GM19395 (cell line): ENCODE results near the gene TWSG1.
"Not testable (repeated sequence)": the region's sequence is repeated elsewhere in the genome, so short reads cannot be mapped to it uniquely, and the experiment has no call there.

Source experiments
- ATAC-seq: cut with Tn5 transposase; IDR thresholded peaks from one replicate; pipeline ENCODE4 v1.9.1; 2021; ENCODE audit warnings: mild to moderate bottlenecking, moderate library complexity; ENCODE audit not compliant: unreplicated experiment

The TWSG1 gene

DNA sequence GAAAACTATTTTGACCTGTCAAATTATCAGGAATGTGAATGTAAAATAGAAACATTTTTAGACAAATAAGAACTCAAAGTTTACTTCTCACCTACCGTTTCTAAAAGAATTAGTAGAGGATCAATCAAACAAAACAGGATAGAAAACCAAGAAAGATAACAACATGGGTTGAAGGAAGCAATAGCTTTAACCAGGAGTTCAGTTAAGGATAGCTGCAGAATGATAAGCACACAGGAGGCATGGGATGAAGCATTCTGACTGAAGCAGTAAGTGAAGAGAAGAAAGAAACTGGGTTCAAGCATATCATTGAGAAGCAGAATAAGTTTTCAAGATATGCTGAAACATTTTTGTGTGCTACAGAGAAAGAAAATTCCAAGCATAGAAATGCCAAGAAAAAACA is 52.3 kb downstream of the TWSG1 start:
- no peak for ATAC-seq

DNA sequence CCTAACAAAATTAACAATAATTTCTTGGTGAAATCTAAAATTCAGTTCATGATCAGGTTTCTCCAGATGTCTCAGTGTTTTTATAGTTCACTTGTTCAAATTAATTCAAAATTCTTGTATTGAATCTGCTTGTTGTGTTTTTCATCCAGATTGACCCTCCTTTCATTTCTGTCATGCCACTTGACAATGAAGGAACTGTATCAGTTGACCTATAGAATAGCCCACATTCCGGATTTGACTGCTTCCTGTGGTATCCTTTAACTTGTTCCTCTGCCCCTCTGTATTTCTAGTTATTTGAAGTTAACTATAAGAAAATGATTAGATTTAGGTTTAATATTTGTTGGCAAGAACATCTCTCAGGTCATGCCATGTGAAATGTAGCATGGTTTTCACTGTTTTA is 53.3 kb downstream of the TWSG1 start:
- ATAC-seq: no peak

DNA sequence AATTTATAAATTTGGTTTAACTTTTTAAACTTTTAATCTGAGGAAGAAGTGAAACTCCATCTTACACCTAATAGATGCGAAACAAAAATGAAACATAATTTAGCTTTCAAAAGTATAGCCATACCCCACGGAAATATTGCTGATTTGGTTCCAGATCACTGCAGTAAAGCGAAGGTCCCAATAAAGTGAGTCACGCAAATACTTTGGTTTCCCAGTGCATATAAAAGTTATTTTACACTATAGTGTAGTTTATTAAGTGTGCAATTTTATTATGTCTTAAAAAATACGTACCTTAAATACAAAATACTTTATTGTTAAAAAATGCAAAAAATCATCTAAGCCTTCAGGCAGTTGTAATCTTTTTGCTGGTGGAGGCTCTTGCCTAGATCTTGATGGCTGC is 55.1 kb downstream of the TWSG1 start:
- ATAC-seq: no peak

DNA sequence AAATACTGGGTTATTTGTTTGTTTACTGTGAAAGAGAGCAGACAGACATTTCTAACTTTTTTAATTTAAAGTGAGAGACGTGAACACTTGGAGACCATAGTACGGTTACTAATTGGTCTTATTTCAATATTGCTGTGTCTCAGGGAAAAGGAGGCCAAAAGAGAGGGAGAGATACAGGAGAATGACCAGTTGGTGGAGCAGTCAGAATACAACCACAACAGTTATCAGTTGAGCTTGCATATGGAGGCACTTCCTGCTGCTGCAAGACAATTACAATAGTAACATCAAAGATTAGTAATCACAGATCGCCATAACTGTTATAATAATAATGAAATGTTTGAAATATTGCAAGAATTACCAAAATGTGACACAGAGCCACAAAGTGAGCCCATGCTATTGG is 58.2 kb downstream of the TWSG1 start:
- no peak for ATAC-seq

DNA sequence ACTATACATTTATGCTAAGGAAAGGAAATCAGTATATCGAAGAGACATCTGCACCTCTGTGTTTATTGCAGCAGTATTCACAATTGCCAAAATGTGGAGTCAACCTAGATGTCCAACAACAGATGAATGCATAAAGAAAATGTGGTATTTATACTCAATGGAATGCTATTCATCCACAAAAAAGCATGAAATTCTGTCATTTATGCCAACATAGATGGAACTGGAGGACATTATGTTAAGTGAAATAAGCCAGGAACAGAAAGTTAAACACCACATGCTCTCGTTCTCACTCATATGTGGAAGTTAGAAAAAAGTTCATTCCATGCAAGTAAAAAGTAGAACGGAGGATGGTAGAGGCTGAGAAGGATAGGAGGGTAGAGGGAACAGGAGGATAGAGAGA is 59.5 kb downstream of the TWSG1 start:
- no peak for ATAC-seq

DNA sequence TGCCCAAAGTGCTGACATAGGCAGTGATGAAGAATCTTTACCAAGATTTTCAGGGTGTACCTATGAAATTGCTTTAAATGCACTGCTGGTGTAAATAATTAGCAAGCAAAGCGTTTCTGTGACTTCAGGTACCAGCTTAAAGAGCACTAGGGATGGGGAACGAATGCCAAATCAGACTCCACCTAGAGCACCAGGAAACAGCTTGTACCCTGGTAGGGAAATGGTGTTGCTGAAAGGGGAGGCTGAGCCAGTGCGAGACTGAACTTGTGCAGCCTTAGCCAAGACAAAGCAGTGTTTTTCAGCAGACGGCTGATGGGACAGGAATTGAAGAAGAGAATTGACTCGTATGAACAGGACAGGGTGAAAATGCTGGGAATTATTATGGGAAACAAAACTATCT is 65.6 kb downstream of the TWSG1 start:
- ATAC-seq: no peak

DNA sequence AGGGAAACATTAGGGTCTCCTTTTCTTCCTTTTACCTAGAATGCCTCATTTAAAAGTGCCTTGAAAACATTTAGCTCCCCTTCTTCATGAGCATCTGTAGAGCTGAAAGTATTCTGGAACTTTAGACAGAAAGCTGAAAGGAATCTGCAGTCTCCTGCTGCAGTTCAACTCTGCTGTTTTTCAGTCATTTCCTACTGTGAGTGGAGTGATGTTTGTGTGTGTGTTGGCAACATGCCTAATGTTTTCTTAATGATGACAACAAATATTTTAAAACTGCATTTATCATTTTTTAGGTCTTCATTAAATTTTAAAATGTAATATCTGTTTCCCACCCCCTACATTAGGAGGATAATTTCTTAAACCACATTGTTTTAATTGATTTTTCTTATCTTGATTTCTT is 66.6 kb downstream of the TWSG1 start:
- no peak for ATAC-seq

DNA sequence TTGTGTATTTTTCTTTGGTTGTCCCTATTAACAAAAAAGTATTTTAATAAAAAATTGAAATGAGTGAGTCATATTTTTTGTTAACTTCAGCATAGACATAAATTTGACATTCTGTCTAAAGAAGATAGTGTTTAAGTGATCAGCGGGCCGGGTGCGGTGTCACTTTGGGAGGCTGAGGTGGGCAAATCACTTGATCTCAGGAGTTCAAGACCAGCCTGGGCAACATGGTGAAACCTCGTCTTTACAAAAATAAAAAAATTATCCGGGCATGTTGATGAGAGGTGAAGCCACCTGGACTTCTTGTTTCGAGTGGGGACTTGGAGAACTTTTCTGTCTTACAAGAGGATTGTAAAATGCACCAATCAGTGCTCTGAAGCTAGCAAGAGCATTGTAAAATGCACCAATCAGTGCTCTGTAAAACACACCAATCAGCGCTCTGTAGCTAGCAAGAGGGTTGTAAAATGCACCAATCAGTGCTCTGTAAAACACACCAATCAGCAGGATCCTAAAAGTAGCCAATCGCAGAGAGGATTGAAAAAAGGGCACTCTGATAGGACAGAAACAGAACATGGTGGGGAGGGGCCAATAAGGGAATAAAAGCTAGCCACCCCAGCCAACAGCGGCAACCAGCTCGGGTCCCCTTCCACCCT is 67.9 kb downstream of the TWSG1 start:
- not testable (repeated sequence) for ATAC-seq

DNA sequence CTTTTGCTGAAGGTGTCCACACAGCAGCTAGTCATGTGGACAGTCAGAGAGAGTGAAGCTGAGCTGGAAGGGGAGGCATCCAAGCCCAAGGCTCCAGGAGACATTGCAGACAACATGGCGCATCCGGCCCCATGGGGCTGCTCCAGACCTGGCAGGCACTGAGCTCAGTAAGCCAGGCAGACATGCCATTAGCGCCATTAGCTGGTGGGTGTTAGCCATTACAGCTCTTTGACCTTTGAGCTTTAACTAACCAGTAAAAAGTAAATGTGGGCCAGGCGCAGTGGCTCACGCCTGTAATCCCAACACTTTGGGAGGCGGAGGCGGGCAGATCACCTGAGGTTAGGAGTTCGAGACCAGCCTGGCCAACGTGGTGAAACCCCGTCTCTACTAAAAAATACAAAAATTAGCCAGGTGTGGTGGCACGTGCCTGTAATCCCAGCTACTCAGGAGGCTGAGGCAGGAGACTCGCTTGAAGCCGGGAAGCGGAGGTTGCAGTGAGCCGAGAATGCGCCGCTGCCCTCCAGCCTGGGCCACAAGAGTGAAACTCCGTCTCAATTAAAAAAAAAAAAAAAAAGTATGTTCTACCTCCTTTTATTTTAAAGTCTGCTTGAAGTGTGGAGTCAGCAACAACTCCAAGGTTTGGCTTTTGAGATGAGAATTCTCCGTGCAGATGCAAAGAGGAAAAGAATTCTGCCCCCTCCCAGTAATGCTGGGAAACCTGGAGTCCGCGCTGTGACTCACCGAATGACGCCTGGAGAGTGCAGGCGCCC is 69.4 kb downstream of the TWSG1 start:
- no peak for ATAC-seq

DNA sequence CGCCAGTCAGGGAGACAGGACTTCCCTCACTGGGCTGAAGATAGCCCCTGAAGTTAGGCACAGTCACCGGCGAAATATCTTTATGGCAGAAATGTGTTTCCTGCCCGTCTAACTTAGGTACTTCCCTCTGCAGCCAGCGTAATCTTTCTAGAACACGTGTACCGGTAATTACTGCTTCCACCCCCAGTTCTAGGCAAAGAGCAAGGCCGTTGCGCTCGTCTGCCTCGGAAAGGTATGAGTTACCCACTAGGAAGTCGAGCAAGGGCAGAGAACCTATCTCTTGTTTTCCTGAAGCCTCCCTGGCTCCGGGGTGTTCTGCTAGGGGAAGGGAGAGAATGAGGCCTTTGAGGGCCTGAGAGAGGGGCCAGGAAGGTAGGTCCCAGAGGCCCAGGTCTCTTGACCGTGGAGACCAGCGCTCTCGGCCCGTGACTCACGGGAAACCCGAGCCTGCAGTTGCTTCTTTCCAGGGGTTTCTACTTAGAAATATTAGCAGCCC is 70.0 kb downstream of the TWSG1 start:
- peak; percentile 77 for ATAC-seq

DNA sequence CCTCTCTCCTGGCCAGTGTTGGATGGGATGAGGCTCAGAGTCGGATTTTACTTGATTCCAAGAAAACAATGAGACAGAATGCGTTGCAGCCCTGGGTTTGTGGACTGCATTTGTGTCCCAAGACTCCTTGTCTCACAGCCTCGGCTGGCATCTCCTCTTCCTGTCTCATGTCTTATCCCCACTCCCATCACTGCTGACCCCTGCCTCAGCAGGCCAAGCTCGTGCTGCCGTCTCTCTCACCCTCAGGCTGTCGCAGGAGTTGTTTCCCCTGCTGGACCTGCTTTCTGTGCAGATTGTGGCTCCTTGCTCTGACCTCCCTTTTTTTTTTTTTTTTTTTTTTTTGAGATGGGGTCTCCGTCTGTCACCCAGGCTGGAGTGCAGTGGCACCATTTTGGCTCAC is 70.6 kb downstream of the TWSG1 start:
- ATAC-seq: no peak

DNA sequence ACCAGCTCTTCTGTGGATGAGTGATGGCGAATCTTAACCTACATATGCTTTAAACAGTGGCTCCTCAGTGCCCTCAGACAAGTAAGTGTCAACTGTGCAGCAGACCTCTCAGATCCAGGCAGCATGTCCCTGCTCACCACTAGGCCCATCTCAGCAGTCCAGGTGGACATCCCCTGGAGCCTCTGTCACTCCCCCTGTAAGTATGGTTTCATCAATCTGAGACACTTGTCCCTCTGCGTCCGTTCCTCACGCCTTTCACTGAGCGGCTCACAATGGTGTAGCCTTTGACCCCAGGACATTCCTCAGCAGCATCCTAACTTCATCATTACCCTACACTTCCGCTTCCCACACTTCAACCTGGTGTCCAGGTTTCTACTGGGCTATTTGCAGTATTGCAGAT is 71.4 kb downstream of the TWSG1 start:
- ATAC-seq: no peak

DNA sequence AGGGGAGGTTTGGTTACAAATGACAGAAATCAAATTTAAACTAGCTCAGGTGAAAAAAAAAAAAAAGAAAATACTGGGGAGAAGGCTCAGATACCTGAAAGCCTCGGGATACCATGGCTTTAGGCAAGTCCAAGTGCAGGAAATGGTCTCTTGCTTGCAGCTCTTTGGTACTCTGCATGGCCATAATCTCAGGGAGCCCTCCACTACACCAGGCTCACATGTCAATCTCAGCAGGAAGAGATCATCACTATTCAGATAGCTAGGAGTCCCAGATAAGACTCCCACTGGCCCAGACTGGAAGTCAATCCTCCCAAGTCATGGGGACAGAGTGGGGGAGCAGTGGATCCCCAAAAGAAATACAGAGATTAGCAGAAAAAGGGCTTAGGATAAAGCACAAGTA is 75.9 kb downstream of the TWSG1 start:
- no peak for ATAC-seq

DNA sequence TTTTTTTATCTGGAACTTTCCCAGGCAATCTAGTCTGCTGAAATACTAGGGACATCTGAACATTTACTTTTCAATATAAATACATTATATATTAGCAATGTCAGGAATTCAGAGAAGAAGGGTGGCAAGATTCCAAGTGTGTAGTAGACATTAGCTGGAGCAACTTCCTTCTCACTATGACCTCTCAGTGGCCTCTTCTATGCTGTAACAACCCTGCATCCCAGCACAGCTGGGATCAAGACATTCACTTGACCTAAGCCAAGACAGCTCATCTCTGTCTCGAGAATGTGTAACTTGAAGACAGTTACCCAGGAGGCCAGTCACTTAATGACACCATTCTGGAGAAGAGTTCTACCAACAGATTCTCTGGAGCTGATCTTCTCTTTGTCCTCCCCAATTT is 79.0 kb downstream of the TWSG1 start:
- no peak for ATAC-seq

DNA sequence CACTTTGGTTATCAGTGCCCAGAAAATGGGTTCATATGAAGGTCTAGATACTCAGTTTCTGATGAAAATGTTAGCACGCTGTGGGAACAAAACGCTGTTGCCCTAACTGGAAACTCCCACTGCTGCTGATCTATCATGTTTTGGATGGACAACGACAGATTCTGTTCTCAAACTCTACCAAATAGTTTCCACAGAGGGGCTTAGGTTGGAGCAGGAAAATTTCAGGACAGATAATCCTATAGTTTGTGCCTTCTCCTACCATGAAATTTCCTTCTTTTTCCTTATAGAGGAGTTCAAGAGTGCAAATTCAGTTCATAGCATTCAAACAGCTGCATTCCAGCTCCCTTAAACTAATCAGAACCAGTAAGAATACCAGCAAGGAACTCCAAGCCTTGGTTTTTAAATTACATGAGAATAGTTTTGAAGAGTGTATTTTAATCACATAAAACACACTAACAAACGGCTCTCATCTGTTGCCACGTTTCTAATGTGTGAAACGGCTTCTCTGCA is 82.0 kb downstream of the TWSG1 start:
- no peak for ATAC-seq

DNA sequence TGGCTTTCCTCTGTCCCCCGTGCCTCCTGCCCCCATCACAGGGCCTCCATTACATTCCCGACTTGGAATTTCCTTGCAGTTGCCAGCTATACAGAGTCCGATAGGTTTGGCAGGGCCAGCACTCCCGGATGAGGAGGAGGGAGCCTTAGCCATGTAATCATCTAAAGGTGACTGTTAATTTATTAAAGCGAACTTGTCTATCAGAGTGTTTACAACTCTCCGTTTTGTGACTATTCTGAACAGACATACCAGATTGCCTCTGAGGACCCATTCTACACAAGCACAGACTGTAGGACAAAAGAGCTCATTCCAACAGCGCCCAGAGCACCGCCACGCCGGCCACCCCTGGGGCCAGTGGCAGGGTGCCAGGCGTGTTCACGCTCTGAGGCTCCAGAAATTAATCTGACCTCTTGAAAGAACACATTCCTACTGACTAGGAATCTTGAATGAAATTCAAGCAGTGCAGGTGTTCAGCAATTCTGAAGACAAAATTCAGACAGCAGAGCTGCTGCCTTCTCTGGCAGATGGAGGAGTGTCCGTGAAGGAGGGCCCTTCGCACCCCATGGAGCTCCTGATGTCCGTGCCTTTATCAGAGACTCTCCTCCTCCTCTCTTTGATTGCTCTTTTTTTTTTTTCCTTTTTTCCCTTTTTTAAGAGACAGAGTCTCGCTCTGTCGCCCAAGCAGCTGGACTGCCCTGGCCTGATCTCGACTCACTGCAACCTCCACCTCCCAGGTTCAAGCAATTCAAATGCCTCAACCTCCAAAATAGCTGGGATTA is 82.7 kb downstream of the TWSG1 start:
- ATAC-seq: no peak

DNA sequence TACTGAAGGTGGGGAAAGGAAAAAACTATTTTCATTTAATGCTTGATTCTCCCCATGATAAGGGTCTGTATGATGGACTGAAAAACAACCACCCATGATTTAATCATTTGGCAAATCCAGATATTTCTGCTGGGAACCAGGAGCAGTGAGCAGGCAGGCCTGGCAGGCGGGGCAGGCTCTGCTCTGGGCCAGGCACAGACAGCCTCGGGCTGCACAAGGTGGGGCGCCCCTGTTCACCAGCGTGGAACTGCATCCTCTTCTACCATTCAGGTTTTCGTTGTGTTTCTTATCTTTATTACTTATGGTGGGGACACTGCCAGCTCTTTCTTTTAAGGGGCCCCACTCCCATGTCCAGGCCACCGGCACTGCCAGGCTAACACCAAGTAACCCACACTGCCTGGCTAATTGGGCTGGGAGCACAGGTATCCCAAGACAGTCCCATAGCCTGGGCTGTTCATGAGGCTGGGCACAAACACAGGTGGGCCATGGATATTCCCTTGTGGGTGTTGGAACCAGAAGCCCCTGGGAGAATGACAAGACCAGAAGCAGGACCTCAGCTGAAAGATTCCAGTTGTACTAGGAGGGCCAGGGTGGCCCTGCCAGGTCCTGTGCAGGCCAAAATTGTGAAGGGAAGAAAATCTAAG is 83.6 kb downstream of the TWSG1 start:
- no peak for ATAC-seq

DNA sequence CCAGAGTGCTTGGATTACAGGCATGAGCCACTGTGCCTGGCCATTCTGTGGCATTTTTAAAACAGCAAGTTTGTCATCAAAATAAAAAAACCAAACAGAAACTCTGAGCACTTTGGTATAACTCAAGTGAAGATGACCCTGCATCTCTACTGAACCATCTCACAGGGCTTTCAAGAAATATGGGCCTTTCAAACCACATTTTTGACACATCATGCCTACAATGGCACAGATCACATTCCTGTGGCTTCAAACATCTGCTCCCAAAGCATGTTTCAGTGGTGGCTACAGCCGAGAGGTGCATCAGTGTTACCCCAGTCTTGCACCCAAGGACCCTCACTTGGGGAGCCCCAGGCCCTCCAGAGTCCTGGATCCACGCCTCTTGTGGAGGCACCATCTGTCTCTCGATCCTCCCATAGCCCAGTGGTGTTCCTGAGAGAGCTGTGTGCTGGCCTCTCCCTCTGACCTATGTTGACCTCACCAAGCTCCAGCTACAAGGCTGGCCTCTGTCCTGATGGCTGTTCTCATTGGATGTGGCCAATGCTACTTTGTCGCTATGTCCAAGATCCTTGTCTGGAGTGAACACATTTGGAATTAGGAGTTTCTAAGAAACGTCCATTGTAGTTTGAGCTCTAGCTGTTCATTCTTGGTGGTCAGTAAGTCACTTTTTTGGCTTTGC is 85.5 kb downstream of the TWSG1 start:
- ATAC-seq: no peak

DNA sequence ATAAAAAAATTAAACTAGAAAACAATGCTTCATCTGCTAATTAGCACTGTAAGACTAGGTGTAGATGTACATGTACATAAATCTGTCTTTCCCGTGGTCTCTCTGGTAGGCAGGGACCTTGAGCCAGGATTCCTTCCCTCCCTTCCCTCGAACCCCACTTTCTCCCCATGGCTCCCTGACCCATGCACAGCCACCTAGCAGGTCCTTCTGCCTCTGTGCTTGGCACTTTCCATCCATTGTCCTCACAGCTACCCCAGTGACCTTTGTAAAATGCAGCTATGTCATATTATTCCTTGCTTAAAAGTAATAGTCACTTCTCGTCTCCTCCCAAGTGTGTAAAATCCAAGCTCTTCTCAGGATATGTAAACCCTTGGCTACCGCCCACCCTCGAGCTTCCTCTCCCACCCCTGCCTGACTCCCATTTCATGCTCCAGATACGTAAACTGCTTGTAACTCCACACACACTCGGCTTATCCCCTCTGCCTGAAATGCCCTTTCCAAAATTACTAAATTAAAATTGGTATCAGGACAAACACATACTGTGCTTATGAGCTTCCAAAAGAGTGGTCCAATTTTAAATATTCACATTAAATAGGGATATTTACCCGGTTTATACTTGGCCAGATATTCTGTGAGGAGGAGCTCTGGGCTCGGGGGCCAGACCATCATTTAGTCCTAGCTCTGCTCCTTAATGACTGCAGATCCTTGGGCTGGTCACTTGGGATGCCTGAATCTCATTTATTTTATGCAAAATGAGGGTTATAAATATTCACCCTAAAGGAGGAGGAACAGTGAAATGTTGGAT is 86.7 kb downstream of the TWSG1 start:
- no peak for ATAC-seq

DNA sequence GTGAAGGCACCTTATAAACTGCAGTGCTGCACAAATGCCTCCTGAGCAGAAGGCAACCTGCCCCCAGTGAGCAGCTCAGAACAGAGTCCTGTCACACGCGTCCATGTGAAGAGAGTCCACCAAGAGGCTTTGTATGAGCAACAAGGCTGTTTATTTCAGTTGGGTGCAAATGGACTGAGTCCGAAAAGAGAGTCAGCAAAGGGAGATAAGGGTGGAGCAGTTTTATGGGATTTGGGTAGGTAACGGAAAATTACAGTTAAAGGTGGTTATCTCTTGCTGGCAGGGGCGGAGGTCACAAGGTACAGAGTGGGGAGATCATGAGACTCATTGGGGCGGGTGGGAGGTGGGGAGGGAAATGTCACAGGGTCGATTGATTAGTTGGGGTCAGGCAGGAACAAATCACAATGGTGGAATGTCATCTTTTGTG is 87.3 kb downstream of the TWSG1 start:
- no peak for ATAC-seq
